ENCODE results near the gene DIDO1. TPM values are rescaled to one million over a fixed set of nuclear protein-coding genes. Genes with fewer than 3 reads are reported as not detected.

The DIDO1 gene
- total and polyA plus RNA-seq, 2 of the 13 experiments (the other 11 are each of a cell fraction or from before 2014, with no cell fraction given), result 75.0 to 75.1 TPM

DNA sequence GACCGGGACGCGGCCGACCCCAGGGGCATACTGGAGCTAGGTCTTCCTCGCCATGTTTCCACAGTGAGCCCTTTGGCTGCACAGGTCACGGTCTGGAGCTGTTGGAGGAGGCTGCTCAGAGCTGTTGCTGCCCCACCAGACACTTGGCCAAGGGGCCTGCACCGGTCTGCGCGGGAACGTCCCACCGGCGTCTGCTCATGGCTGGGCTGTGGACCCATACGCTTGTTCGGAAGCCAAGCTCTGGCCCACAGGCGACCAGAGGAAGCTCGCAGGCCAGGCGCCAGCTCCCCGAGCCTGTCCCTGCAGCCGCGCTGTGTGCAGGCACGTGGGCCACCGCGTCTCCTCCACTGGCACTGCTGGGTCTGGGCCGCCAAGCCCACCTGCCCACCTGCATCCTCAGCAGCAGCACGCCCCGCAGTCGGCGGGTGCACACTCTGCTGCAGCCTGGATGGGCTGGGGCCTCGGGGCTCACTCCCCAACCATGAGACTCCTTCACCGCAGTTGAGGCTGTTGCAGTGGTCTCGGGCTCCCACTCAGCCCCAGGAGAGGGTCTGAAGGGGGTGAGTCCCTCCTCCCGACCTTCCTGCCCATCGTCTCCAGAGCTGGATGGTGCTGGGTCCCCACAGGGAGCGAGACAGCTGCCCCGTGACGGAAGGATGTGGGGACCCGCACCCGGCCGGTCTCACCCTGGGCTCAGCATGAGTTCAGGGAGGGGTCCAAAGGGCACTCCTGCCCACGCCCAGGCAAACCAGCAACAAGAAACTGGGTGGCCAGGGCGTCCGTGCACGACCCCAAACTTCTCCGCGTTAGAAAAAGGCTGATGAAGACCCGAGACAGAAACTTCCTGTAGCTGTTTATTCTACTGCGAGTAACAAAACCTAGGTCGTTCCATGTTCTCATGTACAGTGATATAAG, 49.1 kb downstream of the DIDO1 start (continued):
- TF ChIP-seq, protein P1, sequence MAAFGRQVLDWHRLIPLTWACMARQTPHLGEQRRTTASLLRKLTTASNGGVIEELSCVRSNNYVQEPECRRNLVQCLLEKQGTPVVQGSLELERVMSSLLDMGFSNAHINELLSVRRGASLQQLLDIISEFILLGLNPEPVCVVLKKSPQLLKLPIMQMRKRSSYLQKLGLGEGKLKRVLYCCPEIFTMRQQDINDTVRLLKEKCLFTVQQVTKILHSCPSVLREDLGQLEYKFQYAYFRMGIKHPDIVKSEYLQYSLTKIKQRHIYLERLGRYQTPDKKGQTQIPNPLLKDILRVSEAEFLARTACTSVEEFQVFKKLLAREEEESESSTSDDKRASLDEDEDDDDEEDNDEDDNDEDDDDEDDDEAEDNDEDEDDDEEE (CRISPR knock-in tag; IDR thresholded peaks at IDR 0.05), result no peak
- TF ChIP-seq ZSCAN31 (CRISPR knock-in tag; IDR thresholded peaks at IDR 0.05; ENCODE audit: low read depth) (no peak), PRMT3 (CRISPR knock-in tag; IDR thresholded peaks at IDR 0.05; ENCODE audit: borderline replicate concordance, low read depth) (no peak), TCF12 (IDR thresholded peaks at IDR 0.05) (no peak), TCF12 (CRISPR knock-in tag; IDR thresholded peaks at IDR 0.05) (no peak; the same call in 1 of the 2 replicates), ZNF430 (CRISPR knock-in tag; IDR thresholded peaks at IDR 0.05) (no peak), ZBTB49 (CRISPR knock-in tag; IDR thresholded peaks at IDR 0.05; ENCODE audit: borderline replicate concordance) (no peak), ZBTB1 (CRISPR knock-in tag; IDR thresholded peaks at IDR 0.05; ENCODE audit: borderline replicate concordance) (peak; percentile 66; the same call in 1 of the 2 replicates), ZFP36 (IDR thresholded peaks at IDR 0.05; ENCODE audit: borderline replicate concordance, low read depth, low read length, partially characterized antibody) (no peak), GFI1 (CRISPR knock-in tag; IDR thresholded peaks at IDR 0.05; ENCODE audit: borderline replicate concordance) (no peak), ZNF44 (CRISPR knock-in tag; IDR thresholded peaks at IDR 0.05) (0 out of 2 replicates have a peak, but pooled peaks have one; percentile 27), JDP2 (CRISPR knock-in tag; IDR thresholded peaks at IDR 0.05; ENCODE audit: borderline replicate concordance) (no peak), ZNF619 (CRISPR knock-in tag; IDR thresholded peaks at IDR 0.05) (no peak), PRPF4 (IDR thresholded peaks at IDR 0.05; ENCODE audit: low read depth, low read length, poor library complexity, severe bottlenecking) (no peak), ZNF292 (CRISPR knock-in tag; IDR thresholded peaks at IDR 0.05; ENCODE audit: borderline replicate concordance, low read depth) (0 out of 2 replicates have a peak, but pooled peaks have one; percentile 48)
- TF ChIP-seq, protein P2, sequence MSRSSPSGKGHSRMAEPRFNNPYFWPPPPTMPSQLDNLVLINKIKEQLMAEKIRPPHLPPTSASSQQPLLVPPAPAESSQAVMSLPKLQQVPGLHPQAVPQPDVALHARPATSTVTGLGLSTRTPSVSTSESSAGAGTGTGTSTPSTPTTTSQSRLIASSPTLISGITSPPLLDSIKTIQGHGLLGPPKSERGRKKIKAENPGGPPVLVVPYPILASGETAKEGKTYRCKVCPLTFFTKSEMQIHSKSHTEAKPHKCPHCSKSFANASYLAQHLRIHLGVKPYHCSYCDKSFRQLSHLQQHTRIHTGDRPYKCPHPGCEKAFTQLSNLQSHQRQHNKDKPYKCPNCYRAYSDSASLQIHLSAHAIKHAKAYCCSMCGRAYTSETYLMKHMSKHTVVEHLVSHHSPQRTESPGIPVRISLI (CRISPR knock-in tag; IDR thresholded peaks at IDR 0.05; ENCODE audit: borderline replicate concordance), result no peak
- TF ChIP-seq, protein P3, sequence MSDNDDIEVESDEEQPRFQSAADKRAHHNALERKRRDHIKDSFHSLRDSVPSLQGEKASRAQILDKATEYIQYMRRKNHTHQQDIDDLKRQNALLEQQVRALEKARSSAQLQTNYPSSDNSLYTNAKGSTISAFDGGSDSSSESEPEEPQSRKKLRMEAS (IDR thresholded peaks at IDR 0.05), result 0 out of 2 replicates have a peak, but pooled peaks have one; percentile 30
- TF ChIP-seq, protein P4, sequence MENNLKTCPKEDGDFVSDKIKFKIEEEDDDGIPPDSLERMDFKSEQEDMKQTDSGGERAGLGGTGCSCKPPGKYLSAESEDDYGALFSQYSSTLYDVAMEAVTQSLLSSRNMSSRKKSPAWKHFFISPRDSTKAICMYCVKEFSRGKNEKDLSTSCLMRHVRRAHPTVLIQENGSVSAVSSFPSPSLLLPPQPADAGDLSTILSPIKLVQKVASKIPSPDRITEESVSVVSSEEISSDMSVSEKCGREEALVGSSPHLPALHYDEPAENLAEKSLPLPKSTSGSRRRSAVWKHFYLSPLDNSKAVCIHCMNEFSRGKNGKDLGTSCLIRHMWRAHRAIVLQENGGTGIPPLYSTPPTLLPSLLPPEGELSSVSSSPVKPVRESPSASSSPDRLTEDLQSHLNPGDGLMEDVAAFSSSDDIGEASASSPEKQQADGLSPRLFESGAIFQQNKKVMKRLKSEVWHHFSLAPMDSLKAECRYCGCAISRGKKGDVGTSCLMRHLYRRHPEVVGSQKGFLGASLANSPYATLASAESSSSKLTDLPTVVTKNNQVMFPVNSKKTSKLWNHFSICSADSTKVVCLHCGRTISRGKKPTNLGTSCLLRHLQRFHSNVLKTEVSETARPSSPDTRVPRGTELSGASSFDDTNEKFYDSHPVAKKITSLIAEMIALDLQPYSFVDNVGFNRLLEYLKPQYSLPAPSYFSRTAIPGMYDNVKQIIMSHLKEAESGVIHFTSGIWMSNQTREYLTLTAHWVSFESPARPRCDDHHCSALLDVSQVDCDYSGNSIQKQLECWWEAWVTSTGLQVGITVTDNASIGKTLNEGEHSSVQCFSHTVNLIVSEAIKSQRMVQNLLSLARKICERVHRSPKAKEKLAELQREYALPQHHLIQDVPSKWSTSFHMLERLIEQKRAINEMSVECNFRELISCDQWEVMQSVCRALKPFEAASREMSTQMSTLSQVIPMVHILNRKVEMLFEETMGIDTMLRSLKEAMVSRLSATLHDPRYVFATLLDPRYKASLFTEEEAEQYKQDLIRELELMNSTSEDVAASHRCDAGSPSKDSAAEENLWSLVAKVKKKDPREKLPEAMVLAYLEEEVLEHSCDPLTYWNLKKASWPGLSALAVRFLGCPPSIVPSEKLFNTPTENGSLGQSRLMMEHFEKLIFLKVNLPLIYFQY (CRISPR knock-in tag; IDR thresholded peaks at IDR 0.05; ENCODE audit: borderline replicate concordance), result no peak

Measured in HepG2 (cell line).